Measurements from ENCODE around the gene CALD1. TPM values are rescaled to one million over a fixed set of nuclear protein-coding genes. Genes with fewer than 3 reads are reported as not detected.
A peak's percentile ranks its signal among the peaks of the same experiment; 100 is the strongest.

Gene CALD1
- total RNA-seq = 95.4 and 106 TPM in 2 replicates
- long read RNA-seq, full-length matches to known transcripts = 8 of 112 reads
- long read RNA-seq, partial matches to known transcripts = 95 of 112 reads
- long read RNA-seq, other reads (novel, unspliced or antisense) = 9 of 112 reads

GRCh38 chr7:134778941-134779740, at the start of gene CALD1:
Gene CALD1 (plus strand): TSS chr7:134779634. CDS start chr7:134867734, 88,100 bp downstream.
- H3K4me1 Mint-ChIP-seq (ENCODE audit: low read depth) = peaks cover 30% of the 10 kb centered on the region
- H3K27ac Mint-ChIP-seq = peak within 1 kb of the TSS; percentile 97
- peak; percentile 47 for DNase-seq (ENCODE audit: low spot score, unreplicated experiment)
- H3K4me3 Mint-ChIP-seq (ENCODE audit: low read depth) = peak within 1 kb of the TSS; percentile 81
- no peaks in the 10 kb centered on the region for H3K36me3 Mint-ChIP-seq (ENCODE audit: insufficient read depth)
- no peaks in the 10 kb centered on the region for H3K27me3 Mint-ChIP-seq
- no peaks in the 10 kb centered on the region for H3K9me3 Mint-ChIP-seq (ENCODE audit: low read depth)
- TF ChIP-seq CTCF (IDR thresholded peaks at IDR 0.05; ENCODE audit: unreplicated experiment) = no peak

- DNase-seq (ENCODE audit: low spot score, unreplicated experiment) = no peak
- Mint-ChIP-seq H3K27me3 (peaks cover 5% of the 10 kb centered on the region), H3K9me3 (ENCODE audit: low read depth) (no peaks in the 10 kb centered on the region), H3K4me1 (ENCODE audit: low read depth) (no peaks in the 10 kb centered on the region), H3K36me3 (ENCODE audit: insufficient read depth) (no peaks in the 10 kb centered on the region), H3K4me3 (ENCODE audit: low read depth) (no peak overlapping the region), H3K27ac (no peak overlapping the region)
- no peak for TF ChIP-seq CTCF (IDR thresholded peaks at IDR 0.05; ENCODE audit: unreplicated experiment)
Measured at GRCh38 chr7:134729895-134730294, 49.5 kb upstream of the CALD1 start.

- Mint-ChIP-seq H3K4me3 (ENCODE audit: low read depth) (no peak overlapping the region), H3K27ac (no peak overlapping the region), H3K27me3 (peaks cover 5% of the 10 kb centered on the region), H3K36me3 (ENCODE audit: insufficient read depth) (no peaks in the 10 kb centered on the region), H3K4me1 (ENCODE audit: low read depth) (no peaks in the 10 kb centered on the region), H3K9me3 (ENCODE audit: low read depth) (no peaks in the 10 kb centered on the region)
- DNase-seq (ENCODE audit: low spot score, unreplicated experiment) = no peak
- no peak for TF ChIP-seq CTCF (IDR thresholded peaks at IDR 0.05; ENCODE audit: unreplicated experiment)
Measured at GRCh38 chr7:134730411-134730829, 49.0 kb upstream of the CALD1 start.

- Mint-ChIP-seq H3K4me3 (ENCODE audit: low read depth) (no peak overlapping the region), H3K36me3 (ENCODE audit: insufficient read depth) (no peaks in the 10 kb centered on the region), H3K27ac (no peak overlapping the region), H3K4me1 (ENCODE audit: low read depth) (no peaks in the 10 kb centered on the region), H3K27me3 (peaks cover 8% of the 10 kb centered on the region), H3K9me3 (ENCODE audit: low read depth) (no peaks in the 10 kb centered on the region)
- TF ChIP-seq CTCF (IDR thresholded peaks at IDR 0.05; ENCODE audit: unreplicated experiment) = no peak
- no peak for DNase-seq (ENCODE audit: low spot score, unreplicated experiment)
Measured at GRCh38 chr7:134731616-134732015, 47.8 kb upstream of the CALD1 start.

- Mint-ChIP-seq H3K27ac (no peak overlapping the region), H3K4me3 (ENCODE audit: low read depth) (no peak overlapping the region), H3K4me1 (ENCODE audit: low read depth) (no peaks in the 10 kb centered on the region), H3K9me3 (ENCODE audit: low read depth) (no peaks in the 10 kb centered on the region), H3K27me3 (peaks cover 8% of the 10 kb centered on the region), H3K36me3 (ENCODE audit: insufficient read depth) (no peaks in the 10 kb centered on the region)
- DNase-seq (ENCODE audit: low spot score, unreplicated experiment) = no peak
- no peak for TF ChIP-seq CTCF (IDR thresholded peaks at IDR 0.05; ENCODE audit: unreplicated experiment)
Measured at GRCh38 chr7:134732728-134733127, 46.7 kb upstream of the CALD1 start.

Data from progenitor cell of endocrine pancreas (in vitro differentiated cells).